NCI-H69 (cell line): Measurements from ENCODE around the gene CALY.
A peak's percentile ranks its signal among the peaks of the same experiment; 100 is the strongest.

Experiments used
- DNase-seq: peaks from one replicate; lab custom pipeline; 2025; lab: John Stamatoyannopoulos, UW

Gene CALY

DNA sequence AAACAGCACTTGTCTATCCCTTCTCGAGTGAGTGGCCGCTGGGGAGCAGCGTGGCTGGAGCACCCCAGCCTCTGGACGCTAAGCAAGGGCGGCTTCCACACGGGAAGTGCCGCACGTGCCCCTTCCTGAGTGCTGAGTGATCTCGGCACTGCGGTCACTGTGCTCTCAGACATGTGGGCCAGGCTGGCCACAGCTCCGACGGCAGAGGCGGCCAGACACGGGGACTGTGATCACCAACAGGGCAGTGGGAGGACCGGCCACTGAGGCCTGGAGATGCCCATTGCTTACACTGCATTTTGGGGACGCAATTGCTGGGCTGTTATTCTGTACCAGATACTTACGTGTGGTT, 29.4 kb upstream of the CALY start:
- DNase-seq: no peak

GRCh38 chr10:133365461-133366129, 28.9 kb upstream of the CALY start:
- no peak for DNase-seq

DNA sequence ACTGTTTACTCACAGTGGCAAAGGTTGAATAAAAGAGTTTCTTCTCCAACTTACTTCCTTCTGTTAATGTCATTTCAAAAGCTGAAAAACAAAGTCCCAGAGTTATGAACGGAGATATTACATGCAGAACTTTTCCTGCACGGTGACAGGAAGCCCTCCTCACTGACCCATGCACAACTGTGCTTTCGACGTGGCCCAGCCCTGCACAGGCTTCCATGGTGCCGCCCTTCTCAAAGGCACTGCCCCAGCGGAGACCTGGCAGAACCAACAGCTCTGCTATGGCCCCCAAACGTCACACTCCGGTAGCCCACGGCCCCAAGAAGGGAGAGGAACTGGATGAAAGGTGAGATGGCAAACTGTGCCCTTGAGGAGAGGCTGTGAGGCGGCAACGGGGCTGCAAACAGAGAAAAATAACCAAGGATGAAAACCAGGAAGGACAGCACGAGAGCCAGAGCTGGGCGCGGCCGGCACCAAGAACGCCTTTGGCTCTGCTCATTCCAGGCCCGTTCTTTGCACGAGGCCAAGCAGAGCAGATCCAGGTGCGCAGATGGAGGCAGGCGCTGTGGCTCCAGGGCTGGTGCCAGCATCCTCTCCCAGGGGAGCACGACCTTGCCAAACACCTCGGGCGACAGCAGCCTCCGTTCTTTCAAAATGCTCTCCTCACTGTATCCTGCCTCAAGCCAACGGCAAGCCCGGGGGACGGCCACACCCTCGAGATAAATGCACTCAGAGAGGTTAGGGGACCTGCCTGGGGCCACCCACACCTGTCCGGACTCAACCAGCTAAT, 28.1 kb upstream of the CALY start:
- DNase-seq: peak; percentile 67

- no peak for DNase-seq
Observed at GRCh38 chr10:133362846-133363245, 26.1 kb upstream of the CALY start.

- no peak for DNase-seq
Observed at GRCh38 chr10:133361773-133362441, 25.2 kb upstream of the CALY start.

DNA sequence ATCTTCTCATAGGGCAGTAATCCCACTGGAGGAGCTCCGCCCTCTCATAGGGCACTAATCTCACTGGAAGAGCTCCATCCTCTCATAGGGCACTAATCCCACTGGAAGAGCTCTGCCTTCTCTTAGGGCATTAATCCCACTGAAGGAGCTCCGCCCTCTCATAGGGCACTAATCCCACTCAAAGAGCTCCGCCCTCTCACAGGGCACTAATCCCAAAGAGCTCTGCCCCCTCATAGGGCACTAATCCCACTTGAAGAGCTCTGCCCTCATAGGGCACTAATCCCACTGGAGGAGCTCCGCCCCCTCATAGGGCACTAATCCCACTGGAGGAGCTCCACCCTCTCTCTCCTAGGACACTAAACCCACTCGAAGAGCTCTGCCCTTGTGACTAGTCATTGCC, 24.5 kb upstream of the CALY start:
- DNase-seq: no peak

DNA sequence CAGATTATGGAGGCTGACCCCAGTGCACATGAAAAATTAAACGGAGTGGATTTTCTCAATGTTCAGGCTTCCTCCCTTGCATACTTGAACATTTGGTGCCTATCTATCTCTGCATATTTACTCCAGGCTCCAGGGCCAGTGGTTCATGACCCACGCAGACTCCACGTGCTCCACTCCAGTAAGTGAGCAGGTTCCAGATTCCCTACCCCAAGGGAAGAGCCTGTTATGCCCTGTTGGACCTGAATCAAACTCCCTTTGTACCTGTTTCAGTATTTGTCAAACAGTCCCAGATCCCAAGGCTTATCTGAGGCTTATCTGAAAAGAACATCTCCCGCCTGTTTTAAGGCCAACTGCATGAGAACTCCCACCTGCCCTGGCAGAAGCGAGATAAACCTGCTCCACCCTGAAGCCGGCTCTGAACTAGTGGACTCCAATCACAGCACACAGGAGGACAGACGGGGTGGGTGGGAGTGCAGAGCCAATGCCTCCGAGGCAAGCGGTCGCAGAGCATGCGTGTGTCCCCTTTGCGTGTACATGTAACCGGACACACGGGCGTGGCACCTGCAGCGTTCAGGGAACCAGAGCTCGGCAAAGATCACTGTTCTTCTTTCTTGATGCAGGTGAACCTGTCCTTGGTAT, 23.4 kb upstream of the CALY start:
- DNase-seq: no peak

GRCh38 chr10:133359554-133359971, 22.9 kb upstream of the CALY start:
- DNase-seq: peak; percentile 82

DNA sequence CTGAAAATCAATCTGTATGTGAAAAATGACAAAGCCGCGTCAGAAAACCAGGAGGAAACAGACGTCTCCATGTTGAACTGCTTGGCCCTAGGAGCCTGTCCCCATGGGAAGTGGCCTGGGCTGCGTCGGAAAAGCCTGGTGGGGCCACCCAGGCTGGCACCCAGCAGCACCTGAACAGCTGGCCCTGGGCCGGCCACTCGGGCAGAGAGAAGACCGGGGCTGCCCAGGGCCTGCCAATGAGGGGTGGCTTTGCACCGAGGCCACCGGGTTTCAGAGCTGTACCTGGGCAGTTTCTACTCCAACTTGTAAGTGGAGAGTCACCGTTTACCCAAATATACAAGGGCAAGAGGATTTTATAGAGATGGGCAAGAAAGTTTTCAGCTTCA, 22.2 kb upstream of the CALY start:
- DNase-seq: no peak

GRCh38 chr10:133358162-133358924, 21.6 kb upstream of the CALY start:
- DNase-seq: no peak

GRCh38 chr10:133357285-133358161, 20.8 kb upstream of the CALY start, which contains the start of gene FUOM:
FUOM (minus strand) TSS chr10:133358019; CDS start chr10:133358007, 12 bp downstream.
- DNase-seq: peak; percentile 75

GRCh38 chr10:133356549-133357284, 20.0 kb upstream of the CALY start:
- no peak for DNase-seq

- DNase-seq: no peak
Observed at GRCh38 chr10:133355991-133356390, 19.3 kb upstream of the CALY start.

DNA sequence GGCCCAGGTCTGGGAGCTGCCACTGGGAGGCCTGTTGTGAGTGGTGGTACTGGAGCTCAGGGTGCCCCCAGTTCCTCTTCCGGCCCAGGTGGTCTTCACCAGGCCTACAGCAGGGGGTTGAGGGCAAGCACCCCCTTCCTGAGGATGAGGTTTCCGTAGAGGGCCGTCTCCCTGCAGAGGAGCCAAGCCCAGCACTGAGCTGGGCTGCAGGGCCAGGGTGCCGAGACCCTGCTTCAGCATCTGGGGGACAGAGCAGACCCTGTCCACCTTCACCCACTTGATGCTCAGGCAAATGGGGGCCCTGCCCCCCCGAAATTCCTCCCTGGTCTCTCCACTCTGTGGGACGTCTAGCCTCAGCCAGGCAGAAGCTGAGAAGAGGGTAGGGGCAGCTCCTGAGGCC, 18.6 kb upstream of the CALY start:
- no peak for DNase-seq

GRCh38 chr10:133354672-133355240, 18.1 kb upstream of the CALY start:
- no peak for DNase-seq

DNA sequence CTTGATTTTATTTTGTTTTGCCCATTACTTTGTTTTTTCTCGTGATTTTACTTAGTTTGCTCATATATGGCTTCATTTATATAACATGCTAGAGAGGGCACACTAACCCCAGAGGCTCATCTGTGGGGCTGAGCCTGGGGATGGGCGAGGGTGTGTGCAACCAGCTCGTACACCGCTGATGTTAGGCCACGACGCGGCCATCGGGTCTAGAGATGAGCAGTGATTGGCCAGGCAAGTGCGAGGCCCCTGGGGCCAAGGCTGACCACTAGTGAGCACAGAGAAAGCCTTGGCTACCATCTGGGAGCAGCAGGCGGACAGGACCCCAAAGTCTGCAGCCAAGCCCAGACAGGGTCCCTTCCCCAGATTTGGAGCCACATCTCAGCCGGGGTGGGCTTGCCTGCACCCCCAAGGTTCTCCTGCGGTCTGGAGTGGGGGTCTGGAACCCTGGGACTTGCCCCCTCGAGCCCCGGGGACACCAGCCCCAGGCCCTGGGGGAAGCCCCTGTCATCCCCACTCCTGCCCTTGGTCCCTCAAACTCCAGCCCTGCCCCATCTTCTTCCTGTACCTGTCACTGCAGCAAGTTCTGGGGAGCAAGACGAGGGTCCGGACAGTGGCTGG, 17.4 kb upstream of the CALY start:
- DNase-seq: no peak

DNA sequence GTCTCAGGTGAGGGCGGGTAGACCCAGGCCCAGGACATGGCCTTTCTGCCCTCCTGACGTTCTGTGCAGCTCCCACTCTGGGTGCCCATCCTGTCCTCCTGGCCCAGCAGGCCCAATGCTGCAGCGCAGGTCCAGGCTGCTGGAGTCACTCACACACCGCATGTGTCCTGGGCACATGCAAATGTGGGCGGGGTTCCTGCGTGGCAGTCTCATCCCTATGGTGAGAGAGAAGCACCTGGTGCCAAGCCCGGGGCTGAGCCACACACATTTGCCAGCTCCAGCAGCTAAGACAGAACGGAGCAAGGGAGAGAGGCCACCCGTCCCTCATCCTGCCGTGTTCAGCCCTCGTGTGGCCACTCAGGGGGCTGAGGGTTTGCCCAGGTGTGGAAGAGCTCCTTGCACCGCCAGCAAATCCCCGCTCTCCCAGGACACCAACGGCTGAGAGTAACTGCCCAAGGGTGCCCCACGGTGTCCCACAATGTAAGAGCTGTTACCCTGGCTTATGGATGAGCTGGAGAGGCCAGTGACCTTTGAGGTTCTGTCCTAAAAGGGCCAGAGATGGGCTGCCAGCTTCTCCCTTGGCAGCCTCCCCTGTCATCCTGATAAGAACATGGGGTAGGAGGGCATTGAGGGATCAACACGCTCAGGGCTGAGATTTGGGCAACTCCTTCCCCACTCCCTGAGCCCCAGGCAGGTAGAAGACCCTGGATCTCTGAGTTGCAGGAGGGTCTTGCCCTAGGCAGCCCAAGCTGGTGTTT, 16.7 kb upstream of the CALY start:
- peak; percentile 8 for DNase-seq
